Suprapubic skin (tissue), 4 donors: ENCODE data around the gene SSTR3.

ENCODE experiments used
- EP300 ChIP-seq: sonication (generic); formaldehyde crosslinking; IDR thresholded peaks from one replicate; pipeline ENCODE4 v1.6.1; 2017; ENCODE audit warnings: antibody characterized with exemption
- POLR2A ChIP-seq, 2 donors: fragments of 450-650 bp; IDR thresholded peaks; one replicate each; pipeline ENCODE4 v1.6.1; 2017; ENCODE audit warnings: antibody characterized with exemption in 2 of 2, mild to moderate bottlenecking in 2 of 2, moderate library complexity in 2 of 2
- POLR2AphosphoS5 ChIP-seq, 3 donors: sonication (generic); formaldehyde crosslinking; IDR thresholded peaks; one replicate each; pipeline ENCODE4 v1.6.1; 2017; ENCODE audit warnings: antibody characterized with exemption in 3 of 3
- TF ChIP-seq, protein P1 (sequence below), 2 donors: fragments of 200-600 bp in 1 of 2; fragments of 450-650 bp in 1 of 2; sonication (generic) in 1 of 2; IDR thresholded peaks; one replicate each; pipeline ENCODE4 v1.5.1; 2016 to 2019; ENCODE audit warnings: antibody characterized with exemption in 2 of 2, mild to moderate bottlenecking in 1 of 2, moderate library complexity in 1 of 2

DNA sequence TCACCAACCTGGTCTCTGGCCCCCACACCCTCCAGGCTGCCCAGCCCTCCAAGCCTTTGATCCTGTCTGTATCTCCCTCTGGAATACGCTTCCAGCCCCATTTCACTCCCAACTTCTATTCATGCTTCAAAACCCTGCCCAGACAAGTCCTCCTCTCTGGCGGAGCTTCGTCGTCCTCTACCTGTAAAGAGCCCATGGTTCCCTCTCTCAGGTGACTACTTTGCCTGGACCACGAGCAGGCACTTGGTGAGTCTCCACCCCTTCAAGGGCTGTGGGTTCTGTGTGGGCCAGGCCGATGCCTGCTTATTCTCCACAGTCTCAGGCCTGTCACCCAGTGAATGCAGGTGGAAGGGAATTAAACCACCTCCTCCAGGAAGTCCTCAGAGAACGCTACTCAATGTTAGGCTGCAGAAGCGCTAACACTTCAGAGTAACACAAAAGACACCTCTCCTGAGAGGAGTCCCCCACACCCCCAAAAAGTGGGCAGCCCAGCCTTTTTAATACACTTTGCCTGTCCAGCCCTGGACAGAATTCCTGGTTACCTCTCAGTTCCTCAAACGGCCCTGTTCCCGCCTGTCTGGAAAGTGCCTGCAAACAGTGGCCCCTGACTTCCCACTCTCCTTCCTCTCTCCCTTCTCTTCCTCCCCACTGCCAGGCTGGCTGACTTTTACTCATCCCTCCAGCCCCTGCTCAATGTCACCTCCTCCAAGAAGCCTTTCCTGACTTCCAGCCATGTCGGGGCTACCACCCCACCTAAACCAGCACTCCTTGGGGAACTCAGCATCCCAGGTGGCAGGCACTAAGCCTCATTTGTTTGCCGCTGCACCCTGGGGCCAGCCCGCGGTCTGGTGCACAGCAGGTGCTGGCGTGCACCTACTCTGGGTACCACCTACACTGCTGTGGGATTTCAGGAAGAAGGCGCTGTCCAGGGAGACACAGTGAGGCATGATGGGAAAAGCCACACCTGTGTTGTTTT lies 22.7 kb upstream of the SSTR3 start:
- TF ChIP-seq, protein P1, sequence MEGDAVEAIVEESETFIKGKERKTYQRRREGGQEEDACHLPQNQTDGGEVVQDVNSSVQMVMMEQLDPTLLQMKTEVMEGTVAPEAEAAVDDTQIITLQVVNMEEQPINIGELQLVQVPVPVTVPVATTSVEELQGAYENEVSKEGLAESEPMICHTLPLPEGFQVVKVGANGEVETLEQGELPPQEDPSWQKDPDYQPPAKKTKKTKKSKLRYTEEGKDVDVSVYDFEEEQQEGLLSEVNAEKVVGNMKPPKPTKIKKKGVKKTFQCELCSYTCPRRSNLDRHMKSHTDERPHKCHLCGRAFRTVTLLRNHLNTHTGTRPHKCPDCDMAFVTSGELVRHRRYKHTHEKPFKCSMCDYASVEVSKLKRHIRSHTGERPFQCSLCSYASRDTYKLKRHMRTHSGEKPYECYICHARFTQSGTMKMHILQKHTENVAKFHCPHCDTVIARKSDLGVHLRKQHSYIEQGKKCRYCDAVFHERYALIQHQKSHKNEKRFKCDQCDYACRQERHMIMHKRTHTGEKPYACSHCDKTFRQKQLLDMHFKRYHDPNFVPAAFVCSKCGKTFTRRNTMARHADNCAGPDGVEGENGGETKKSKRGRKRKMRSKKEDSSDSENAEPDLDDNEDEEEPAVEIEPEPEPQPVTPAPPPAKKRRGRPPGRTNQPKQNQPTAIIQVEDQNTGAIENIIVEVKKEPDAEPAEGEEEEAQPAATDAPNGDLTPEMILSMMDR (IDR thresholded peaks at IDR 0.05): no peak
- TF ChIP-seq POLR2AphosphoS5 (IDR thresholded peaks at IDR 0.05) (no peak), POLR2A (IDR thresholded peaks at IDR 0.05) (no peak), EP300 (no peak)
